AG09319 (cell line): ENCODE results near the gene SIM1.
"Not testable (repeated sequence)": the region's sequence is repeated elsewhere in the genome, so short reads cannot be mapped to it uniquely, and the experiment has no call there.

Experiments used
- DNase-seq: peaks from one replicate; pipeline ENCODE4 v3.0.0-alpha.2; 2010; ENCODE audit warnings: low read depth; ENCODE audit errors: extremely low read depth
- CTCF ChIP-seq: IDR thresholded peaks from 2 replicates; pipeline ENCODE4 v1.5.1; 2011; ENCODE audit warnings: low read depth, mild to moderate bottlenecking, inconsistent platforms, low read length, moderate library complexity

SIM1 gene

GRCh38 chr6:100363651-100364050 is 101.1 kb downstream of the SIM1 start:
- no peak for DNase-seq
- TF ChIP-seq CTCF = no peak

- not testable (repeated sequence) for DNase-seq
Measured at GRCh38 chr6:100354736-100355641, 109.7 kb downstream of the SIM1 start.

GRCh38 chr6:100353276-100354015 is 111.3 kb downstream of the SIM1 start:
- TF ChIP-seq CTCF = no peak
- no peak for DNase-seq

GRCh38 chr6:100350139-100350538 is 114.6 kb downstream of the SIM1 start:
- TF ChIP-seq CTCF = no peak
- DNase-seq = no peak

- no peak for DNase-seq
- TF ChIP-seq CTCF = no peak
Measured at GRCh38 chr6:100349366-100349765, 115.4 kb downstream of the SIM1 start.

- no peak for DNase-seq
- no peak for TF ChIP-seq CTCF
Measured at GRCh38 chr6:100347901-100348550, 116.7 kb downstream of the SIM1 start.

GRCh38 chr6:100346828-100347227 is 117.9 kb downstream of the SIM1 start:
- no peak for TF ChIP-seq CTCF
- no peak for DNase-seq
